Hepatocyte (in vitro differentiated cells): ENCODE results near the gene MTX1.

Experiments used
- EZH2 ChIP-seq: fragments of 200-600 bp; sonication (generic); IDR thresholded peaks from 2 replicates; pipeline ENCODE4 v1.6.1; 2016; ENCODE audit warnings: antibody characterized with exemption, mild to moderate bottlenecking, borderline replicate concordance
- TF ChIP-seq, protein P1 (sequence below): fragments of 200-600 bp; sonication (generic); IDR thresholded peaks from 2 replicates; pipeline ENCODE4 v1.5.1; 2016; ENCODE audit warnings: antibody characterized with exemption, mild to moderate bottlenecking; ENCODE audit not compliant: poor library complexity

DNA sequence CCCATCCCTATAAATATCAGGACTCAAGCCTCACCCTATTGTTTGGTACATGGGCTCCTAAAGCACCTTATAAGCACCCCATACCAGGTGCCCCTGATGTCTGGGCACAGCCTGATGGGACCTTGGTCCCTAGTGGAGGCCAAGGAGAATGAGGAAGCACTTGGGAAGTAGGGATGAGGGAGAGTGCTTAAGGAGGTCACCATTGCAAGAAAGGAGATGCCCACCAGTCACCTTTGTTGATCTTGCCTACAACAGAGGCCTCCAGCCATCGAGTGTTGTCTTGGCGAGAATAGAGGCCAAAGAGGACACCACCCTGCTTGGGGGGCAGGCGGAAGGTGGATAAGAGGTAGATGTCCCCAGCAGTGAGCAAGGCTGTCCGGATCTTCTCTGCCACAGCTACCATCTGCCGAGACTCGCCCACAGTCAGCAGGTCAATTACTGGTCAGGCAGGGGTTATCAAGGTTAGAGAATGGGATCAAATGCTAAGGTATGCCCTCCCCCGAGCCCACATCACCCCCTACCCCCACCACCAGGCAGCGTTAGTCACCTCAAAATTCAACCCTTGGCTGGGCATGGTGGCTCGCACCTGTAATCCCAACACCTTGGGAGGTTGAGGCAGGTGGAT, 2.4 kb upstream of the MTX1 start:
- TF ChIP-seq, protein P1, sequence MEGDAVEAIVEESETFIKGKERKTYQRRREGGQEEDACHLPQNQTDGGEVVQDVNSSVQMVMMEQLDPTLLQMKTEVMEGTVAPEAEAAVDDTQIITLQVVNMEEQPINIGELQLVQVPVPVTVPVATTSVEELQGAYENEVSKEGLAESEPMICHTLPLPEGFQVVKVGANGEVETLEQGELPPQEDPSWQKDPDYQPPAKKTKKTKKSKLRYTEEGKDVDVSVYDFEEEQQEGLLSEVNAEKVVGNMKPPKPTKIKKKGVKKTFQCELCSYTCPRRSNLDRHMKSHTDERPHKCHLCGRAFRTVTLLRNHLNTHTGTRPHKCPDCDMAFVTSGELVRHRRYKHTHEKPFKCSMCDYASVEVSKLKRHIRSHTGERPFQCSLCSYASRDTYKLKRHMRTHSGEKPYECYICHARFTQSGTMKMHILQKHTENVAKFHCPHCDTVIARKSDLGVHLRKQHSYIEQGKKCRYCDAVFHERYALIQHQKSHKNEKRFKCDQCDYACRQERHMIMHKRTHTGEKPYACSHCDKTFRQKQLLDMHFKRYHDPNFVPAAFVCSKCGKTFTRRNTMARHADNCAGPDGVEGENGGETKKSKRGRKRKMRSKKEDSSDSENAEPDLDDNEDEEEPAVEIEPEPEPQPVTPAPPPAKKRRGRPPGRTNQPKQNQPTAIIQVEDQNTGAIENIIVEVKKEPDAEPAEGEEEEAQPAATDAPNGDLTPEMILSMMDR, result no peak
- TF ChIP-seq EZH2, result no peak
